ENCODE data around the gene SCARF2.

- TF ChIP-seq, protein P1, sequence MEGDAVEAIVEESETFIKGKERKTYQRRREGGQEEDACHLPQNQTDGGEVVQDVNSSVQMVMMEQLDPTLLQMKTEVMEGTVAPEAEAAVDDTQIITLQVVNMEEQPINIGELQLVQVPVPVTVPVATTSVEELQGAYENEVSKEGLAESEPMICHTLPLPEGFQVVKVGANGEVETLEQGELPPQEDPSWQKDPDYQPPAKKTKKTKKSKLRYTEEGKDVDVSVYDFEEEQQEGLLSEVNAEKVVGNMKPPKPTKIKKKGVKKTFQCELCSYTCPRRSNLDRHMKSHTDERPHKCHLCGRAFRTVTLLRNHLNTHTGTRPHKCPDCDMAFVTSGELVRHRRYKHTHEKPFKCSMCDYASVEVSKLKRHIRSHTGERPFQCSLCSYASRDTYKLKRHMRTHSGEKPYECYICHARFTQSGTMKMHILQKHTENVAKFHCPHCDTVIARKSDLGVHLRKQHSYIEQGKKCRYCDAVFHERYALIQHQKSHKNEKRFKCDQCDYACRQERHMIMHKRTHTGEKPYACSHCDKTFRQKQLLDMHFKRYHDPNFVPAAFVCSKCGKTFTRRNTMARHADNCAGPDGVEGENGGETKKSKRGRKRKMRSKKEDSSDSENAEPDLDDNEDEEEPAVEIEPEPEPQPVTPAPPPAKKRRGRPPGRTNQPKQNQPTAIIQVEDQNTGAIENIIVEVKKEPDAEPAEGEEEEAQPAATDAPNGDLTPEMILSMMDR (conservative IDR thresholded peaks at IDR 0.05; ENCODE audit: low read depth, low read length) = no peak
- no peak for TF ChIP-seq EZH2 (IDR thresholded peaks at IDR 0.05; ENCODE audit: low read length, unreplicated experiment)
These were observed 47.2 kb downstream of the SCARF2 start for GRCh38 chr22:20390394-20390907.

Data from PC-3 (cell line).